ENCODE data around the gene GJC2. TPM values are rescaled to one million over a fixed set of nuclear protein-coding genes. Genes with fewer than 3 reads are reported as not detected.

The GJC2 gene
- total RNA-seq, 1 experiment from 2014 or later, result 1.2 TPM

DNA sequence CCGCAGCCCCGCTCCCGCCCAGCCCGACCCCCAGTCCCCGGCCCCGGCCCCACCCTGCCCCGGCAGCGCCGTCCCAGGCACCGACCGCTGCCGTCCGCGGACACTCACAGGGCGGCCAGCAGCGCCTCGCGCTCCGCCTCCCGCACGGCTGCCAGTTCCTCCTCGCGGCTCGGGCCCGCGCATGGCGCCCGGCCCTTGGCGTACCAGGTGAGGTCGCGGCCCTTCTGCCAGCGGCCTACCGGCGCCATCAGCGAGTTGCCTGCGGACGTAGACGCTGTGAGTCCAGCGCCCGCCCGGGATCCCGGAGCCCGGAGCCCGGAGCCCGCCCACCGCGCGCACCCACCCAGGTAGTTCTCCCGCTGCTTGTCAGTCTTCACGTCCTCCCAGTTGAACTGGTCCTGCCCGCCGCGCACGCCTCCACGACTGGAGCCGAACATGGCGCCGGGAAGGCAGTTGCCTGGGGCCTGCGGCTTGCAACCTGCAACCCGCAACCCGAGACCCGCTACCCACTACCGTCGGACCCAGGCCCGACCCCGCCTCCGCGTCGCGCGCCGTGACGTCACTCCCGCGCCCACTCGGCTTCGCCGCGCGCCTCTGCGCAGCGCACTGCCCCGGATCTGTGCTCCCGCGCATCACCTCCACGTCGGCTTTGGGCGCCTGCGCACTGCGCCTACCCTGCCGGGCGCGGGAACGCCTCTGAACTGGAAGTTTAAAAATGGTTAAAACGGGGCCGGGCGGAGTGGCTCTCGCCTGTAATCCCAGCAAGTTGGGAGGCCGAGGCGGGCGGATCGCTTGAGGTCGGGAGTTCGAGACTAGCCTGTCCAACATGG lies 46.7 kb upstream of the GJC2 start, which contains the start of gene C1orf35:
C1orf35 (minus strand) TSS at position 535 of the 830 bp plus-strand sequence; CDS start at position 437, 98 bp downstream.
- Mint-ChIP-seq H3K36me3 (ENCODE audit: insufficient read depth, unreplicated experiment) (peaks cover 90% of the 10 kb centered on the region), H3K4me1 (ENCODE audit: low read depth, unreplicated experiment) (peaks cover 22% of the 10 kb centered on the region), H3K27me3 (ENCODE audit: unreplicated experiment) (no peaks in the 10 kb centered on the region), H3K9me3 (ENCODE audit: low read depth, unreplicated experiment) (no peaks in the 10 kb centered on the region), H3K27ac (ENCODE audit: unreplicated experiment) (peak within 1 kb of the TSS; percentile 78), H3K4me3 (ENCODE audit: low read depth, unreplicated experiment) (peak within 1 kb of the TSS; percentile 92)
- no TSS peak for BruUV-seq (replicated peaks)
- peak; percentile 97 for DNase-seq
- CTCF ChIA-PET, result no interaction called here
- intact Hi-C loops (cut with micrococcal nuclease; ENCODE audit: unreplicated experiment), result no loop called here
- TF ChIP-seq, protein P1, sequence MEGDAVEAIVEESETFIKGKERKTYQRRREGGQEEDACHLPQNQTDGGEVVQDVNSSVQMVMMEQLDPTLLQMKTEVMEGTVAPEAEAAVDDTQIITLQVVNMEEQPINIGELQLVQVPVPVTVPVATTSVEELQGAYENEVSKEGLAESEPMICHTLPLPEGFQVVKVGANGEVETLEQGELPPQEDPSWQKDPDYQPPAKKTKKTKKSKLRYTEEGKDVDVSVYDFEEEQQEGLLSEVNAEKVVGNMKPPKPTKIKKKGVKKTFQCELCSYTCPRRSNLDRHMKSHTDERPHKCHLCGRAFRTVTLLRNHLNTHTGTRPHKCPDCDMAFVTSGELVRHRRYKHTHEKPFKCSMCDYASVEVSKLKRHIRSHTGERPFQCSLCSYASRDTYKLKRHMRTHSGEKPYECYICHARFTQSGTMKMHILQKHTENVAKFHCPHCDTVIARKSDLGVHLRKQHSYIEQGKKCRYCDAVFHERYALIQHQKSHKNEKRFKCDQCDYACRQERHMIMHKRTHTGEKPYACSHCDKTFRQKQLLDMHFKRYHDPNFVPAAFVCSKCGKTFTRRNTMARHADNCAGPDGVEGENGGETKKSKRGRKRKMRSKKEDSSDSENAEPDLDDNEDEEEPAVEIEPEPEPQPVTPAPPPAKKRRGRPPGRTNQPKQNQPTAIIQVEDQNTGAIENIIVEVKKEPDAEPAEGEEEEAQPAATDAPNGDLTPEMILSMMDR (IDR thresholded peaks at IDR 0.05; ENCODE audit: unreplicated experiment), result no peak

- intact Hi-C loops (cut with micrococcal nuclease; ENCODE audit: unreplicated experiment), result no loop called here
- peaks cover 90% of the 10 kb centered on the region for H3K36me3 Mint-ChIP-seq (ENCODE audit: insufficient read depth, unreplicated experiment)
- TF ChIP-seq, protein P1 (IDR thresholded peaks at IDR 0.05; ENCODE audit: unreplicated experiment), result no peak
- no TSS peak for BruUV-seq (replicated peaks)
- no peaks in the 10 kb centered on the region for H3K27me3 Mint-ChIP-seq (ENCODE audit: unreplicated experiment)
- peak overlapping the region; percentile 35 for H3K4me3 Mint-ChIP-seq (ENCODE audit: low read depth, unreplicated experiment)
- peaks cover 38% of the 10 kb centered on the region for H3K4me1 Mint-ChIP-seq (ENCODE audit: low read depth, unreplicated experiment)
- H3K9me3 Mint-ChIP-seq (ENCODE audit: low read depth, unreplicated experiment), result no peaks in the 10 kb centered on the region
- peak overlapping the region; percentile 62 for H3K27ac Mint-ChIP-seq (ENCODE audit: unreplicated experiment)
- no peak for DNase-seq
- CTCF ChIA-PET, result no interaction called here
Observed at GRCh38 chr1:228104526-228105269, 45.0 kb upstream of the GJC2 start.

DNA sequence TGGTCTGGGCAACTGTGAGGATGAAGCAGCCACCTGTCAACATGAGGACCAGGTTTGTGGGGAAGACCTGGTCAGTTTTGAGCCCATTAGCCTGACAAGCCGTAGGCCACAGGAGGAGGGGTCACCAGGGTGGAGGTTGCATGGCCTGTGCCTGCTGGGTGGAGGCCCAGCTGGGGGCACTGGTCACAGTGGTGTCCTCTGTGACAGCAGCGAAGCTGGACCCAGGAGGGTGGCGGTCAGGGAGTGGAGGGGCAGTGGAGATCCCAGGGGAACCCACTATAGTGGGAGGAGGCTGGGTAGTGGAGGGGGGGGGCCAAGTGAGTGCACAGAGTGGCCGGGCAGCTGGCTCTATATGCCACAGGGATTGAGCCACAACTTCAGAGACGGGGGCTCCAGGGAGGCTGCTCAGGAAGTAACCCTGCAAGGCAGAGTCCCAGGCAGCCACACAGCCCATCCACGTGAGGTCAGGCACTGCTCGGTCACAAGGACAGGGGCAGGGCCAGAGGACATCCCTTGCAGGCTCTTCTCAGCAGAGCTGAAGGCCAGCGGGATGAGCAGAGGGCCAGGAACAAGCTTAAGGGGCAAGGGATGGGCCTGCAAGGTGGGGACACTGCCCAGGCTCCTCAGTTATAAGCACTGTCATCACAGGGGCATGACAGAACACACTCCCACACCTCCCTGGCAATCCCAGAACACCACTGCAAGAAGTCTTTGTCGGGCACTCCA lies 44.3 kb upstream of the GJC2 start:
- Mint-ChIP-seq H3K36me3 (ENCODE audit: insufficient read depth, unreplicated experiment) (peaks cover 89% of the 10 kb centered on the region), H3K4me3 (ENCODE audit: low read depth, unreplicated experiment) (no peak overlapping the region), H3K4me1 (ENCODE audit: low read depth, unreplicated experiment) (peaks cover 45% of the 10 kb centered on the region), H3K27ac (ENCODE audit: unreplicated experiment) (no peak overlapping the region), H3K9me3 (ENCODE audit: low read depth, unreplicated experiment) (no peaks in the 10 kb centered on the region), H3K27me3 (ENCODE audit: unreplicated experiment) (no peaks in the 10 kb centered on the region)
- CTCF ChIA-PET, result no interaction called here
- no peak for DNase-seq
- intact Hi-C loops (cut with micrococcal nuclease; ENCODE audit: unreplicated experiment), result no loop called here
- TF ChIP-seq, protein P1 (IDR thresholded peaks at IDR 0.05; ENCODE audit: unreplicated experiment), result no peak
- no TSS peak for BruUV-seq (replicated peaks)

DNA sequence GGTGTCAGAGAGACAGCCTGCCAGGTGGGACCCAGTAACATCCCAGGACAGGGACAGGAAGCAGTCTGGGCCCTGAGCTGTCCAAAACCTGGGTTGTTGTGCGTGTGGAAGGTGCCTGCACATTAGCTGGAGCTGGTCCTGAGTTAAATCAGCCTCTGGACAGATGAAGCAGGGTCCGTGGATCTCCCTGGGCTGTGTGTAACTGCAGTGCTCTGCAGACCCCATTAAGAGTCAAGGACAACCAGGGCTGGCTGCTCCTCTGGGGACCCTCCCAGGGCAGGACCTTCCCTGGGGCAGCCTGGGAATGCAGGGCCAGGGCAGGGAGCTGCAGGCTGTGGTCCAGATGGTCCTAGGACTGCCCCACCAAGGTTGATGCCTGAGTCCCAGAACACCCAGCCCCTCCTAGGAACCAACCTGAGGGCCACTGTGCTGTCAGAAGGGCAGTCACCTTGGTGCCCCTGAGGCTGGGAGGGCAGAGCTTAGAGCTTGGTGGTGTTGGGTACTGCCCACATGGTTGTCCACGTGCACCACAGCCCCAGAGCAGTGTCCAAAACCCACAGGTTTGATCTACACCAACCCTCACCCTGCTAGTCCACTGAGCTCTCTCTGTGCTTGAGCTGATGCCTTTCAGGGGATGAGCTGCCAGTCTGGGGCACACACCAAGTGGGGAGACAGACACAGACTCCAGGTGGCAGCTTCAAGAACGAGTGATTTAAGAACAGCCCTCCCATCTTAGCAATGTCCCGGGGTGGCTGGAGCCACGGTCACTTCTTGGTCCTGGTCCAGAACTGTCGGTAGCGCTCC lies 43.5 kb upstream of the GJC2 start:
- H3K27ac Mint-ChIP-seq (ENCODE audit: unreplicated experiment), result no peak overlapping the region
- TF ChIP-seq, protein P1 (IDR thresholded peaks at IDR 0.05; ENCODE audit: unreplicated experiment), result no peak
- BruUV-seq (replicated peaks), result no TSS peak
- peaks cover 86% of the 10 kb centered on the region for H3K36me3 Mint-ChIP-seq (ENCODE audit: insufficient read depth, unreplicated experiment)
- no peaks in the 10 kb centered on the region for H3K27me3 Mint-ChIP-seq (ENCODE audit: unreplicated experiment)
- no peaks in the 10 kb centered on the region for H3K9me3 Mint-ChIP-seq (ENCODE audit: low read depth, unreplicated experiment)
- peaks cover 41% of the 10 kb centered on the region for H3K4me1 Mint-ChIP-seq (ENCODE audit: low read depth, unreplicated experiment)
- no peak overlapping the region for H3K4me3 Mint-ChIP-seq (ENCODE audit: low read depth, unreplicated experiment)
- intact Hi-C loops (cut with micrococcal nuclease; ENCODE audit: unreplicated experiment), result no loop called here
- CTCF ChIA-PET, result no interaction called here
- DNase-seq, result no peak
